GM12891 (cell line): ENCODE measurements around the gene C1QL4.
"Not testable (repeated sequence)": the region's sequence is repeated elsewhere in the genome, so short reads cannot be mapped to it uniquely, and the experiment has no call there.

ENCODE experiments used
- DNase-seq: peaks from one replicate; pipeline ENCODE4 v3.0.0; 2011; ENCODE audit warnings: low spot score; ENCODE audit not compliant: insufficient read length
- FAIRE-seq: peaks from 2 replicates; lab custom pipeline; 2011; peaks lifted over from hg19 to GRCh38; lab: Jason Lieb, UNC
- PAX5 ChIP-seq: IDR thresholded peaks from 2 replicates; pipeline ENCODE4 v1.6.1; 2011; ENCODE audit warnings: low read length, moderate library complexity, mild to moderate bottlenecking; ENCODE audit not compliant: insufficient read depth, severe bottlenecking
- POLR2A ChIP-seq: IDR thresholded peaks from 2 replicates; pipeline ENCODE4 v1.6.1; 2011; ENCODE audit warnings: low read depth, low read length, control low read depth
- POLR2AphosphoS5 ChIP-seq: IDR thresholded peaks from 2 replicates; pipeline ENCODE4 v1.6.1; 2011; ENCODE audit warnings: low read depth, low read length, control low read depth
- POU2F2 ChIP-seq: IDR thresholded peaks from 2 replicates; pipeline ENCODE4 v1.6.1; 2011; ENCODE audit warnings: low read depth, mild to moderate bottlenecking, control low read depth, low read length, moderate library complexity
- SPI1 ChIP-seq: IDR thresholded peaks from 2 replicates; pipeline ENCODE4 v1.6.1; 2011; ENCODE audit warnings: low read depth, low read length, control low read depth
- TAF1 ChIP-seq: IDR thresholded peaks from 2 replicates; pipeline ENCODE4 v1.6.1; 2011; ENCODE audit warnings: low read depth, low read length, control low read depth

Gene C1QL4

GRCh38 chr12:49328816-49329215 lies 8.2 kb downstream of the C1QL4 start:
- TF ChIP-seq SPI1: no peak
- no peak for TF ChIP-seq TAF1
- no peak for TF ChIP-seq POLR2AphosphoS5
- FAIRE-seq (no peak), DNase-seq (no peak)

DNA sequence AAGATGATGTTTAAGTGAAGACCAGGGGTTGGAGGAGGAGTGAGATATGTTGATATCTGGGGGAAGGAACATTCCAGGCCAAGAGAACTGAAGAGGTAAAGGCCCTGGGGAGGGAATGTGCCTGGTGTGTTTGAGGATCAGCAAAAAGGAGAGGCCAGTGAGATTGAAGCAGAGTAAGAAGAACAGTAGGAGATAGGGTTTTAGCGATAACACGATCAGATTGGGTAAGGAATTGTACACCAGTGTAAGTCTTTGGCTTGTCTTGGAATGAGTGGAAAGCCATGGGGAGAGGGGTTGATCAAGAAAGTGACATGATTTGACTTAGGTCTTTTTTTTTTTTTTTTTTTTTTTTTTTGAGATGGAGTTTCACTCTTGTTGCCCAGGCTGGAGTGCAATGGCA lies 9.1 kb downstream of the C1QL4 start:
- DNase-seq (no peak), FAIRE-seq (no peak)
- TF ChIP-seq TAF1: no peak
- no peak for TF ChIP-seq POLR2AphosphoS5
- TF ChIP-seq PAX5: no peak
- TF ChIP-seq SPI1: no peak
- no peak for TF ChIP-seq POLR2A
- no peak for TF ChIP-seq POU2F2

GRCh38 chr12:49327368-49327767 lies 9.6 kb downstream of the C1QL4 start:
- DNase-seq (no peak), FAIRE-seq (no peak)
- TF ChIP-seq TAF1: no peak
- no peak for TF ChIP-seq POLR2AphosphoS5
- no peak for TF ChIP-seq POU2F2
- no peak for TF ChIP-seq POLR2A
- TF ChIP-seq PAX5: no peak
- no peak for TF ChIP-seq SPI1

DNA sequence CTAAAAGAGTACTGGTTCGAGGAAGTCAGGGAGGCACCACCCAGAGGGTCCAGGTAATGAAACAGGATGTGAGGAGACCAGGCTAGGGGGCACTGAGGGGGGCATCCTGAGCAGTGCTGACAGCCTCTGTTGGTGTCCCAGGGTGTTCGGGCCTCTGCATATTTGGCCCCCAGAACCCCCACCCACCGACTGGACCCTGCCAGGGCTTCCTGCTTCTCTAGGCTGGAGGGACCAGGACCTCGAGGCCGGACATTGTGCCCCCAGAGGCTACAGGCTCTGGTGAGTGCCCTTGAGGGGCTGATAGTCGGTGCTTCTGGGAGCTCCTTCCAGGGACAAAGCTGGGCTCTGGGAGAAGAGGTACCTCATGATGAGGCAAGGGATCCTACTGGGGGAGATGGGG lies 11.4 kb downstream of the C1QL4 start:
- TF ChIP-seq POU2F2 (no peak), PAX5 (no peak), POLR2AphosphoS5 (no peak), POLR2A (no peak), SPI1 (no peak), TAF1 (no peak)

DNA sequence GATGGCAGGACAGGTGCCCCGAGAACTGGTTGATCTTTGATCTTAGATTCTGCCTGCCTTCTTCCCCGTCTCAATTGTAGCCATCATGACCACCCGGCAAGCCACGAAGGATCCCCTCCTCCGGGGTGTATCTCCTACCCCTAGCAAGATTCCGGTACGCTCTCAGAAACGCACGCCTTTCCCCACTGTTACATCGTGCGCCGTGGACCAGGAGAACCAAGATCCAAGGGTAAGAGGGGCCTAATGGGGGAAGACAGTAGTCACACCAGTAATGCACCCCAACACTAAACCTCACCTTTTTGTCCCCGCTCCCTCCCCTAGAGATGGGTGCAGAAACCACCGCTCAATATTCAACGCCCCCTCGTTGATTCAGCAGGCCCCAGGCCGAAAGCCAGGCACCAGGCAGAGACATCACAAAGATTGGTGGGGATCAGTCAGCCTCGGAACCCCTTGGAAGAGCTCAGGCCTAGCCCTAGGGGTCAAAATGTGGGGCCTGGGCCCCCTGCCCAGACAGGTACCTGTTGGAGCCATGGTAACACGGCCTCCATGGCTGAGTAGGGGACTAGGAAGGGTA lies 13.4 kb downstream of the C1QL4 start:
- TF ChIP-seq PAX5 (no peak), POLR2A (no peak), TAF1 (no peak), POLR2AphosphoS5 (no peak), POU2F2 (no peak), SPI1 (no peak)
- FAIRE-seq (peak; percentile 26), DNase-seq (no peak)

More for the DNA sequence above, 11.4 kb downstream of the C1QL4 start:
- DNase-seq: no peak
- FAIRE-seq: no peak

GRCh38 chr12:49322708-49323523 lies 14.1 kb downstream of the C1QL4 start, which contains the start of gene TROAP:
Gene TROAP, plus strand, starts transcription at chr12:49323255. Its CDS starts 354 bp downstream, at chr12:49323609.
- TF ChIP-seq POU2F2 (0 out of 2 replicates have a peak, but pooled peaks have one; percentile 26), POLR2A (peak; percentile 66), SPI1 (no peak), PAX5 (no peak), POLR2AphosphoS5 (peak; percentile 82), TAF1 (no peak; the same call in 1 of the 2 replicates)
- DNase-seq (peak; percentile 97), FAIRE-seq (peak; percentile 94)

DNA sequence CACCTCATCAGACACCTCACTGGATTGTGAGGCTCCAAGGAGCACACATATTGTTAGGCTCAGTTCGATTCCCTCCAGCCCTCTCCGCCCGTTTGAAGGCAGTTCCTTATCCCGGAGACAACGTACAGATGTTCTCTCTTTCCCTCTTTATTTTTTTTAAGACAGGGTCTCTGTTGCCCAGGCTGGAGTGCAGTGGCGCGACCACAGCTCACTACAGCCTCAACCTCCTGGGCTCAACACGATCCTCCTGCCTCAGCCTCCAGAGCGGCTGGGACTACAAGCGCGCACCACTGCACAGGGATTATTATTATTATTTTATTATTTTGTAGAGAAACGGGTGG lies 14.7 kb downstream of the C1QL4 start:
- no peak for FAIRE-seq
- DNase-seq: no peak
- no peak for TF ChIP-seq POU2F2
- TF ChIP-seq POLR2A: no peak
- no peak for TF ChIP-seq POLR2AphosphoS5
- no peak for TF ChIP-seq TAF1
- TF ChIP-seq PAX5: no peak
- TF ChIP-seq SPI1: no peak

DNA sequence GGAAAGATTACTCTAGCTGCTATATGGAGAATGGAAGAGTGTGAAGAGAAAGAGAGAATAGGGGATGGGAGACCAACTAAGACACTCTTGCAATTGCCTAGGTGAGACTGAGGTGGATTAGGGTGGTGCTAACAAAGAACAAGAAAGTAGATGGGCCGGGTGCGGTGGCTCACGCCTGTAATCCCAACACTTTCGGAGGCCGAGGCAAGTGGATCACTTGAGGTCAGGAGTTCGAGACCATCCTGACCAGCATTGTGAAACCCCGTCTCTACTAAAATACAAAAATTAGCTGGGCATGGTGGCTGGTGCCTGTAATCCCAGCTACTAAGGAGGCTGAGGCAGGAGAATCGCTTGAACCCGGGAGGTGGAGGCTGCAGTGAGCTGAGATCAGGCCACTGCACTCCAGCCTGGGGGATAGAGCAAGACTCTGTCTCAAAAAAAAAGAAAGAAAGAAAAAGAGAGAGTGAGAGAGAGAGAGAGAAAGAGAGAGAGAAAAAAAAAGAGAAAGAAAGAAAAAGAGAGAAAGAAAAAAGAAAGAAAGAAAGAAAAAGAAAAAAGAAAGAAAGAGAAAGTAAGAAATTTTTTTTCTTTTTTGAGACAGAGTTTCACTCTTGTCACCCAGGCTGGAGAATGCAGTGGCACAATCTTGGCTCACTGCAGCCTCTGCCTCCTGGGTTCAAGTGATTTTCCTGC lies 16.4 kb downstream of the C1QL4 start:
- FAIRE-seq, DNase-seq: not testable (repeated sequence)

DNA sequence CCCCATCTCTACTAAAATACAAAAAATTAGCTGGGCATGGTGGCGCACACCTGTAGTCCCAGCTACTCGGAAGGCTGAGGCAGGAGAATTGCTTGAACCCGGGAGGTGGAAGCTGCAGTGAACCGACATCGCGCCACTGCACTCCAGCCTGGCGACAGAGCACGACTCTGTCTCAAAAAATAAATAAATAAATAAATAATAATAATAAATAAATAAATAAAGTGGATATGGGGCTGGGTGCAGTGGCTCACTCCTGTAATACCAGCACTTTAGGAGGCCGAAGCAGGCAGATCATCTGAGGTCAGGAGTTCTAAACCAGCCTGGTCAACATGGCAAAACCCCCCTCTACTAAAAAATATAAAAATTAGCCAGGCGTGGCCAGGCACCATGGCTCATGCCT lies 19.9 kb downstream of the C1QL4 start:
- FAIRE-seq, DNase-seq: not testable (repeated sequence)

DNA sequence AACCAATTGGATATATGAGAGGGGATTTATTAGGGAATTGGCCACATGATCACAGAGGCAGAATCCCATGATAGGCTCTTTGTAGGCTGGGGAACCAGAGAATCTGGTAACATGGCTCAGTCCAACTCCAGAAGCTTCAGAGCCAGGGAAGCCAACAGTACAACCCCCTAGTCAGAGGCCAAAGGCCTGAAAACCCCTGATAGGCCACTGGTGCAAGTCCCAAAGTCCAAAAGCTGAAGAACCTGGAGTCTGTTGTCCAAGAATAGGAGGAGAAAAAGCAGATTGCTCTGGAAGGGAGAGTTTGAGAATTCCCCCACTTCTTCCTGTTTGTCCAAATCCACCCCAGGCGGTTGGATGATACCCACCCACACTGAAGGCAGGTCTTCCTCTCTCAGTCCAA lies 22.2 kb downstream of the C1QL4 start:
- FAIRE-seq (no peak), DNase-seq (no peak)
- no peak for TF ChIP-seq POLR2AphosphoS5
- no peak for TF ChIP-seq PAX5

DNA sequence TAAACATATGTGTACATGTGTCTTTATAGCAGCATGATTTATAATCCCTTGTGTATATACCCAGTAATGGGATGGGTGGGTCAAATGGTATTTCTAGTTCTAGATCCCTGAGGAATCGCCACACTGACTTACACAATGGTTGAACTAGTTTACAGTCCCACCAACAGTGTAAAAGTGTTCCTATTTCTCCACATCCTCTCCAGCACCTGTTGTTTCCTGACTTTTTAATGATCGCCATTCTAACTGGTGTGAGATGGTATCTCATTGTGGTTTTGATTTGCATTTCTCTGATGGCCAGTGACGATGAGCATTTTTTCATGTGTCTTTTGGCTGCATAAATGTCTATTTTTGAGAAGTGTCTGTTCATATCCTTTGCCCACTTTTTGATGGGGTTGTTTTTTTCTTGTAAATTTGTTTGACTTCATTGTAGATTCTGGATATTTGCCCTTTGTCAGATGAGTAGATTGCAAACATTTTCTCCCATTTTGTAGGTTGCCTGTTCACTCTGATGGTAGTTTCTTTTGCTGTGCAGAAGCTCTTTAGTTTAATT lies 26.5 kb downstream of the C1QL4 start:
- not testable (repeated sequence) for FAIRE-seq, DNase-seq
